Measurements from ENCODE around the gene BCAT1.

The BCAT1 gene, protein sequence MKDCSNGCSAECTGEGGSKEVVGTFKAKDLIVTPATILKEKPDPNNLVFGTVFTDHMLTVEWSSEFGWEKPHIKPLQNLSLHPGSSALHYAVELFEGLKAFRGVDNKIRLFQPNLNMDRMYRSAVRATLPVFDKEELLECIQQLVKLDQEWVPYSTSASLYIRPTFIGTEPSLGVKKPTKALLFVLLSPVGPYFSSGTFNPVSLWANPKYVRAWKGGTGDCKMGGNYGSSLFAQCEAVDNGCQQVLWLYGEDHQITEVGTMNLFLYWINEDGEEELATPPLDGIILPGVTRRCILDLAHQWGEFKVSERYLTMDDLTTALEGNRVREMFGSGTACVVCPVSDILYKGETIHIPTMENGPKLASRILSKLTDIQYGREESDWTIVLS

GRCh38 chr12:24948757-24949722 lies at the start of gene BCAT1:
Gene BCAT1 (minus strand): TSS chr12:24949101. CDS start chr12:24948932, 169 bp downstream.
- peak within 1 kb of the TSS; percentile 74 for H3K27ac Mint-ChIP-seq
- H3K9me3 Mint-ChIP-seq: no peaks in the 10 kb centered on the region
- peaks cover 24% of the 10 kb centered on the region for H3K27me3 Mint-ChIP-seq (ENCODE audit: low read depth)
- H3K36me3 Mint-ChIP-seq (ENCODE audit: low read depth): peaks cover 5% of the 10 kb centered on the region
- peak within 1 kb of the TSS; percentile 90 for H3K4me3 Mint-ChIP-seq
- peaks cover 43% of the 10 kb centered on the region for H3K4me1 Mint-ChIP-seq (ENCODE audit: low read depth)

DNA sequence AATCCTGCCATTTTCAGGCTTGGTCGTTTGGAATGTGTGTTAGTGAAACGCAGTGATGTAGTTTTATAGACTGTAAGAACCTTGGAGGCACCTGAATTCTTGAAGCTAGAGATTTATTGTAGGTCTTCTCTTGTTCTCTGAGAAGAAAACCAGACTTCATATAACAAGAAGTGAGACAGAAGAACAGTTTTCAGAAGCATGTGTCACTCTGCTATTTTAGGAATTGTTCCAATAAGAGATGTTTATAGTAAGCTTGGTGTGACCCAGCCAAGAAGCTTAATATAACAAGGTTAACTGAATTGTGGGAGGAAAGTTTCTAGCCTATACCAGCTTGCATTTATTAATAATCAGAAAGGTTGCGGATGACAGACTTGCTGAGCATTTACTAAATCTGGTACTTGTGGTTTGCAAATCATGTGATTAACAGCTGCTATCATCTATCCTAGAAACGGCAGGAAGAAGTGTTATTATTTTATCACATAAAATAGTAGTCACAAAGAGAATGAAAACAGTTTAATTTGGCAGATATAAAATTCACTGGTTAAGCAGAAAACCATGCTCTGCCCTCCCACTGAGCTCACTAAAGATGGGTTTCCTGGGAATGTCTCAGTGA lies 49.2 kb upstream of the BCAT1 start:
- Mint-ChIP-seq H3K4me1 (ENCODE audit: low read depth) (peaks cover 2% of the 10 kb centered on the region), H3K9me3 (no peaks in the 10 kb centered on the region), H3K27me3 (ENCODE audit: low read depth) (peaks cover 8% of the 10 kb centered on the region), H3K36me3 (ENCODE audit: low read depth) (no peaks in the 10 kb centered on the region), H3K4me3 (no peak overlapping the region), H3K27ac (no peak overlapping the region)

DNA sequence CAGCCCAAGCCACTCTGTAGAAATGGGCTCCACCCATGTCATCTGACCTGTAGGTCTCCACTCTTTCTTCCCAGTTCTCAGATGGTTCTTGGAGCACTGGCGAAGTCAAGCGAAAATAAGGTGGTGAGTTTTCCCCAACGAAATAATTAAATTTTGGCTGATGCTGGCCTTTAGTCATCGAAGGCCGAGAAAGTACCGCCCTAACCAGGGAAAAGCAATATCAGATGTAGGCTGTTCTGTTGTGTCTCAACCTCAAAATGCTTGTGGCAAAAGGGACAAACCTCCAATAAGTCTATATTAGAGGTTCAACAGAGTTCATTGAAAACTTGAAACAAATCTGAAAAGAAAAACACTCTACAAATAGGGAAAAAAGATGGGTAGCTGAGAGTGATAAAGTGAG lies 48.6 kb upstream of the BCAT1 start:
- Mint-ChIP-seq H3K27me3 (ENCODE audit: low read depth) (peaks cover 8% of the 10 kb centered on the region), H3K4me1 (ENCODE audit: low read depth) (peaks cover 2% of the 10 kb centered on the region), H3K9me3 (no peaks in the 10 kb centered on the region), H3K4me3 (no peak overlapping the region), H3K27ac (no peak overlapping the region), H3K36me3 (ENCODE audit: low read depth) (no peaks in the 10 kb centered on the region)

- peaks cover 8% of the 10 kb centered on the region for H3K27me3 Mint-ChIP-seq (ENCODE audit: low read depth)
- H3K27ac Mint-ChIP-seq: no peak overlapping the region
- no peaks in the 10 kb centered on the region for H3K36me3 Mint-ChIP-seq (ENCODE audit: low read depth)
- no peaks in the 10 kb centered on the region for H3K9me3 Mint-ChIP-seq
- H3K4me1 Mint-ChIP-seq (ENCODE audit: low read depth): peaks cover 2% of the 10 kb centered on the region
- H3K4me3 Mint-ChIP-seq: no peak overlapping the region
Measured at GRCh38 chr12:24996820-24997219, 47.9 kb upstream of the BCAT1 start.

DNA sequence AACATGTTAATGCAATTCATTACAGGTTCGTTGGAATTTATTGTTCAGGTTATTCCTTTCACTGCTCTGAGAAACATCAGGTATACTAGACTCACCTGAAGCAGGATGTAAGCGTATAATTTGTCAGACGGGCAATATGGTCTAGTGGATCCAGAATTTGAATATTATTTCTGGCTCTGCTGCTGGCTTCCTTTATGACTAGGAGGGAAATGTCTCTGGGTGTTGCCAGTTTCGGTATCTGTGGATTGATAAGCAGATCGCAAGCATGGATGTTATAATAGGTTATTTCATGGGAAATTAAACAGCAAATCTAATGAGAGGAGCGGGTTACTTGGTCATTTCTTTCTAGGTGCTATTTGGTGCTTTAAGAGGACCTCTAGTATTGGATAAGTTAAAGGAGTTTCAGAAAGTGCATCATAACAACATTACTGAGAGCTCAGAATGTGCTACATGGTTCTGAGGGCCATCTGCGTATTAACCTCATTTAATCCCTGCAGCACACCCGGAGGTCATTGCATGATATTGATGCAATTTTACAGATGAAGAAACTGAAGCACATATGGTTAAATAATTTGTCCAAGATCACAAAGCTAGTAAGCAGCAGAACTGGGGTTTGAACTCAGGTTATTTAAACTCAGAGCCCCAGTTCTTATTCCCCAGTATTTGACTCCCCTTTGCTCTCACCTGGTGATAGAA lies 47.3 kb upstream of the BCAT1 start:
- peaks cover 8% of the 10 kb centered on the region for H3K27me3 Mint-ChIP-seq (ENCODE audit: low read depth)
- no peaks in the 10 kb centered on the region for H3K9me3 Mint-ChIP-seq
- peaks cover 2% of the 10 kb centered on the region for H3K4me1 Mint-ChIP-seq (ENCODE audit: low read depth)
- no peak overlapping the region for H3K27ac Mint-ChIP-seq
- H3K4me3 Mint-ChIP-seq: no peak overlapping the region
- no peaks in the 10 kb centered on the region for H3K36me3 Mint-ChIP-seq (ENCODE audit: low read depth)

DNA sequence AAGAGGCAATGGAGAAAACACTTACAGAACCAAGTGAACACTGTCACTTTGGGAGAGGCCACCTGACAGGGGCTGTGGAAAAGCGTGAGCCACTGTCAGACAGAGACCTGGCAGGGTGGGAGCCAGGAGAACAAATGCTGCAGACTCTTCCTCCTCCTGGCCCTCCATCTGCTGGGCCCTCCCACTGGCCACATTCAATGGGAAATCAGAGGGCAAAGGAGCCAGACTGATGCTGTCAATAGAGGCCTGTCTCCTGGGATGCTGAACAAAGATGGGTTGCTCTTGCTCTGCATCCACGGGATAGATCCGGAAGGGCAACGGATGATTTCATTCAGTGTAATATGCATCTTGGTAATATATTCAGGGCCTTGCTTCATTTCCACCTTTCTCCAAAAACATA lies 44.9 kb upstream of the BCAT1 start:
- no peaks in the 10 kb centered on the region for H3K36me3 Mint-ChIP-seq (ENCODE audit: low read depth)
- no peak overlapping the region for H3K27ac Mint-ChIP-seq
- H3K27me3 Mint-ChIP-seq (ENCODE audit: low read depth): peaks cover 4% of the 10 kb centered on the region
- H3K4me3 Mint-ChIP-seq: no peak overlapping the region
- H3K9me3 Mint-ChIP-seq: no peaks in the 10 kb centered on the region
- peaks cover 2% of the 10 kb centered on the region for H3K4me1 Mint-ChIP-seq (ENCODE audit: low read depth)

- no peak overlapping the region for H3K27ac Mint-ChIP-seq
- H3K4me3 Mint-ChIP-seq: no peak overlapping the region
- no peaks in the 10 kb centered on the region for H3K9me3 Mint-ChIP-seq
- no peaks in the 10 kb centered on the region for H3K36me3 Mint-ChIP-seq (ENCODE audit: low read depth)
- peaks cover 5% of the 10 kb centered on the region for H3K27me3 Mint-ChIP-seq (ENCODE audit: low read depth)
- no peaks in the 10 kb centered on the region for H3K4me1 Mint-ChIP-seq (ENCODE audit: low read depth)
Measured at GRCh38 chr12:24991209-24992049, 42.5 kb upstream of the BCAT1 start.

DNA sequence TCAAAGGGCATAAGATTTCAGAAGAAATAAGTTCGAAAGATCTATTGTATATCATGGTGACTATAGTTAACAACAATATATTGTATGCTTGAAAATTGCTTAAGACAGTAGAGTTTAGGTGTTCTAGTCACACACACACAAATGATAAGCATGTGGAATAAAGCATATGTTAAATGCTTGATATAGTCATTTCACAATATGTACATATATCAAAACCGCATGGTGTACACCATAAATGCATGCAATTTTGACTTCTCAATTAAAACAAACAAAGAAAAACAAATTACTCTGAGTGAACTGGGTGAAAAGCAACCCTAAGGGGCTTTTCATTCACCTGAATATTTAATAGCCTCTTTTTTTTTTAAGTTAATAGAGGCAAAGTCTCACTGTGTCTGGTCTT lies 40.3 kb upstream of the BCAT1 start:
- H3K4me3 Mint-ChIP-seq: no peak overlapping the region
- H3K27ac Mint-ChIP-seq: no peak overlapping the region
- H3K4me1 Mint-ChIP-seq (ENCODE audit: low read depth): no peaks in the 10 kb centered on the region
- no peaks in the 10 kb centered on the region for H3K36me3 Mint-ChIP-seq (ENCODE audit: low read depth)
- peaks cover under 1% of the 10 kb centered on the region for H3K9me3 Mint-ChIP-seq
- H3K27me3 Mint-ChIP-seq (ENCODE audit: low read depth): peaks cover 5% of the 10 kb centered on the region

DNA sequence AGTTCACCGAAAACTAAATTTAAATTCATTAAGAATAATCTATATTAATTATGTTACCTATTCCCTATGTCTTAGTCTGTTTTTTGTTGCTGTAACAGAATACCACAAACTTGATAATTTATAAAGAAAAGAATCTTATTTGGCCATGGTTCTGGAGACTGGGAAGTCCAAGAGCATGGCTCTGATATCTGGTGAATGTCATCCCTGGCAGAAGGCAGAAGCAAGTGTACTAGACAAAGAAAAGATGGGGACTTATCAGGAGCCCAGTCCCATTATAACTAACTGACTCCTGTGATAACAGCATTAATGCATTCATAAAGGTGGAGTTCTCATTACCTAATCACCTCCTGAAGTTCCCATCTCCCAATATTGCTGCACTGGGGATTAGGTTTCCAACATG lies 33.3 kb upstream of the BCAT1 start:
- no peak overlapping the region for H3K4me3 Mint-ChIP-seq
- no peaks in the 10 kb centered on the region for H3K36me3 Mint-ChIP-seq (ENCODE audit: low read depth)
- H3K9me3 Mint-ChIP-seq: peaks cover 5% of the 10 kb centered on the region
- peaks cover 1% of the 10 kb centered on the region for H3K27me3 Mint-ChIP-seq (ENCODE audit: low read depth)
- no peaks in the 10 kb centered on the region for H3K4me1 Mint-ChIP-seq (ENCODE audit: low read depth)
- no peak overlapping the region for H3K27ac Mint-ChIP-seq

DNA sequence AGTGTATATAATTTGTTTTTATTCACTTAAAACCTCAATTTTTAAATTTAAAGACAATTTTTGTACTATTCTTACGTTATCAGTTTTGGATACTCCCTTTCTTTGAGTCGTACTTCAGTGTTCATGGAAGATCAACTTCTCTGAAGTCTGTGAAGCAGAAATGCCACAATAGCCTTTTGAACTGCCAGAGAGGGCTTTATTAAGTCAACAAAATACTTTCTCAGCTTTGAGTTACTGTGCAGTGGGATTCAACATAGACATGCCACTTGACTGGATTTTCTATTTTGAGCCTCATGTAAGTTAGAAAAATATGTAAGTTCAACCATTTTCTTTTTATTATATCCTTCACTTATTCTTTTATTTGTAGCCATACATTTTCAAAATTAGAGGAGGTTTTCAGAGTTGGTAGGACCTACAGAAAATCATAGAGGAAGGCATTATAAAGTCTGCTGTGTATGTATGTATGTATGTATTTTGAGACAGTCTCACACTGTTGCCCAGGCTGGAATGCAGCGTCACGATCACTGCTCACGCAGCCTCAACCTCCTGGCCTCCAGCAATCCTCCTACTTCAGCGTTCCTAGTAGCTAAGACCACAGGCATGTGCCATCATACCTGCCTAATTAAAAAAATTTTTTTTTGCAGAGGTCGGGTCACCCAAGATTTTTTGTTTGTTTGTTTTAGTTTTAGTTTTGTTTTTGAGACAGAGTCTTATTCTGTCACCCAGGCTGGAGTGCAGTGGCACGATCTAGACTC lies 31.3 kb upstream of the BCAT1 start:
- Mint-ChIP-seq H3K27ac (no peak overlapping the region), H3K36me3 (ENCODE audit: low read depth) (no peaks in the 10 kb centered on the region), H3K27me3 (ENCODE audit: low read depth) (no peaks in the 10 kb centered on the region), H3K9me3 (peaks cover 5% of the 10 kb centered on the region), H3K4me1 (ENCODE audit: low read depth) (no peaks in the 10 kb centered on the region), H3K4me3 (no peak overlapping the region)

DNA sequence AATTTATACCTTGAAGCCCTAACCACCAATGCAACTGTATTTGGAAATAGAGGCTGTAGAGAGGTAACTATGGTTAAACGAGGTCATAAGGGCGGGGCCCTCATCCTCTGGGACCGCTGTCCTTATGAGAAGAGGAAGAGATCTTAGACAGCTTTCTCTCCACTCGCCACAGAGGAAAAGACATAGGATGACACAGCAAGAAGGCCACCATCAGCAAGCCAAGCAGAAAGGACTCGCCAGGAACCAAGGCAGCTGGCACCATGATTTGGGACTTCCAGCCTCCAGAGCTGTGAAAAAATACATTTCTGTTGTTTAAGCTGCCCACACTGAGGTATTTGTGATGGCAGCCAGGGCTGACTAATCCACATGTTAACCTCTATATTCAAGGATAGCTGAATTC lies 30.4 kb upstream of the BCAT1 start:
- no peaks in the 10 kb centered on the region for H3K4me1 Mint-ChIP-seq (ENCODE audit: low read depth)
- H3K9me3 Mint-ChIP-seq: peaks cover 5% of the 10 kb centered on the region
- H3K4me3 Mint-ChIP-seq: no peak overlapping the region
- H3K36me3 Mint-ChIP-seq (ENCODE audit: low read depth): no peaks in the 10 kb centered on the region
- no peak overlapping the region for H3K27ac Mint-ChIP-seq
- no peaks in the 10 kb centered on the region for H3K27me3 Mint-ChIP-seq (ENCODE audit: low read depth)

GRCh38 chr12:24977711-24978110 lies 28.8 kb upstream of the BCAT1 start:
- no peak overlapping the region for H3K4me3 Mint-ChIP-seq
- H3K27ac Mint-ChIP-seq: no peak overlapping the region
- H3K9me3 Mint-ChIP-seq: no peaks in the 10 kb centered on the region

DNA sequence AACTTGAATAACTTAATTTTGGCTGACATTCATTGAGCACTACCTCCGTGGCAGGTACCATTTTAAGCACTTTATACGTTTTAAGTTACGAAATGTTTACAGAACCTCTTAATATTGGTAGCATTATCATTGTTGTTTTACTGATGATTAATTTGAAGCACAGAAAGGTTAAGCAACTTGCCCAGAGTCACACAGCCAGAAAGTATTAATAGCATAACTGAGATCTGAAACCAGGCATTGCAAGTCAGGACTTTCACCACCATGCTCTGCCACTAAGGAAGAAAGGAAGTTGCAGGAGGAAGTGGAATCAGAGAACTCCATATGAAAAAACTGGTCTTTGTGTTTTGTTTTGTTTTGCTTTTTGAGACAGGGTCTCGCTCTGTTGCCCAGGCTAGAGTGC lies 28.2 kb upstream of the BCAT1 start:
- Mint-ChIP-seq H3K27ac (no peak overlapping the region), H3K4me3 (no peak overlapping the region), H3K27me3 (ENCODE audit: low read depth) (no peaks in the 10 kb centered on the region), H3K36me3 (ENCODE audit: low read depth) (no peaks in the 10 kb centered on the region), H3K9me3 (no peaks in the 10 kb centered on the region), H3K4me1 (ENCODE audit: low read depth) (no peaks in the 10 kb centered on the region)

More at GRCh38 chr12:24977711-24978110, 28.8 kb upstream of the BCAT1 start:
- Mint-ChIP-seq H3K4me1 (ENCODE audit: low read depth) (no peaks in the 10 kb centered on the region), H3K36me3 (ENCODE audit: low read depth) (no peaks in the 10 kb centered on the region), H3K27me3 (ENCODE audit: low read depth) (no peaks in the 10 kb centered on the region)

All from T-helper 1 cell treated with Interleukin-12 subunit alpha and Interleukin-12 subunit beta and Interleukin-4 antibody, amounts not matched to agents 30 μg/mL and 1 μg/mL, for 36 hours (primary cell).